ENCODE results near the gene NHEJ1.

- TF ChIP-seq CTCF (IDR thresholded peaks at IDR 0.05; ENCODE audit: low read length), result no peak
- TF ChIP-seq EZH2 (optimal IDR thresholded peaks at IDR 0.05; ENCODE audit: low read depth, low read length), result no peak
- no peak for TF ChIP-seq EZH2phosphoT487 (IDR thresholded peaks at IDR 0.05; ENCODE audit: low read length)
These were observed 46.7 kb upstream of the NHEJ1 start for GRCh38 chr2:219207134-219207883.
